ENCODE measurements around the gene TENT4A.

DNA sequence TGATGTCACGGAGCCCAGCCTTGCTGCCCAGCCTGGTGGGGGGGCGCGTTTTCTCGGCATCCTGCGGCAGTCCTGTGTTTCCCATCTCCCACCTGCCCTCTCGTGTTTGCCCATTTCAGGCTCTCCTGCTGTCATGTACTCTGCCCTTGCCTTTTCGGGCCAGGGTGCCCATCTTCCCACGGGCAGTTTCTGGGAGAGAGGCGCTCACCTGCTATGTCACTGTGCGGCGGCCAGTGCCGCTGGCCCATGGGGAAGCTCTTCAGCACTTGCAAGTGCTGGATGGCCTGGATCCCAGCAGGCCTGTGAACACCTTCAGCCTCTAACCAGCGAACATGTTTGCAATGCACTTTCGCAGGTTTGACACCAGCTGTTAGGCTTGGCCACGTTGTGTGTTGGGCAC lies 46.5 kb upstream of the TENT4A start:
- TF ChIP-seq, protein P1, sequence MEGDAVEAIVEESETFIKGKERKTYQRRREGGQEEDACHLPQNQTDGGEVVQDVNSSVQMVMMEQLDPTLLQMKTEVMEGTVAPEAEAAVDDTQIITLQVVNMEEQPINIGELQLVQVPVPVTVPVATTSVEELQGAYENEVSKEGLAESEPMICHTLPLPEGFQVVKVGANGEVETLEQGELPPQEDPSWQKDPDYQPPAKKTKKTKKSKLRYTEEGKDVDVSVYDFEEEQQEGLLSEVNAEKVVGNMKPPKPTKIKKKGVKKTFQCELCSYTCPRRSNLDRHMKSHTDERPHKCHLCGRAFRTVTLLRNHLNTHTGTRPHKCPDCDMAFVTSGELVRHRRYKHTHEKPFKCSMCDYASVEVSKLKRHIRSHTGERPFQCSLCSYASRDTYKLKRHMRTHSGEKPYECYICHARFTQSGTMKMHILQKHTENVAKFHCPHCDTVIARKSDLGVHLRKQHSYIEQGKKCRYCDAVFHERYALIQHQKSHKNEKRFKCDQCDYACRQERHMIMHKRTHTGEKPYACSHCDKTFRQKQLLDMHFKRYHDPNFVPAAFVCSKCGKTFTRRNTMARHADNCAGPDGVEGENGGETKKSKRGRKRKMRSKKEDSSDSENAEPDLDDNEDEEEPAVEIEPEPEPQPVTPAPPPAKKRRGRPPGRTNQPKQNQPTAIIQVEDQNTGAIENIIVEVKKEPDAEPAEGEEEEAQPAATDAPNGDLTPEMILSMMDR (IDR thresholded peaks at IDR 0.05; ENCODE audit: low read depth, low read length), result no peak
- no peak for TF ChIP-seq EZH2phosphoT487 (IDR thresholded peaks at IDR 0.05; ENCODE audit: low read depth)
